Measurements from ENCODE around the gene MAML3. TPM values are rescaled to one million over a fixed set of nuclear protein-coding genes. Genes with fewer than 3 reads are reported as not detected.

The MAML3 gene
- total RNA-seq, 1 donor from 2014 or later, result 4.0 TPM

DNA sequence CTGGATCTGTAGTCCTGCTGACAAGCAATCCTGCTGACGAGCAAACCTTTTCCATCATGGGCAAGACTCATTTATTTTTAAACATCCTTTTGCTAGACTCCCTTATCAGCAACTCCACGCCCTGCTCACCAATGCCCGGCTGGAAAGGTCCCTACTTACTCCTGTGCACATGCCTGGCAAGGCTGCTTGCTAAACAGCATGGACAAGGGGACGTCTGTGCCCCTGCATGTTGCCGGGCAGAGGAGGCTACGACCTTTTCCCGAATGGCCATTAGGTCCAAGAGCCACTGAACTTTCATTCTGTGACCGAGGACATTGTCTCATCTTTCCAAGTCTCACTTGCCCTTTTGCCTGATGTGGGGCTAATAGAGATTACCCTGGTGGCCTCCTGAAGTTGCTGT, 389.8 kb downstream of the MAML3 start:
- DNase-seq (ENCODE audit: low read depth in 2 of 2), result peak in 1 of 2 donors; percentile 16

DNA sequence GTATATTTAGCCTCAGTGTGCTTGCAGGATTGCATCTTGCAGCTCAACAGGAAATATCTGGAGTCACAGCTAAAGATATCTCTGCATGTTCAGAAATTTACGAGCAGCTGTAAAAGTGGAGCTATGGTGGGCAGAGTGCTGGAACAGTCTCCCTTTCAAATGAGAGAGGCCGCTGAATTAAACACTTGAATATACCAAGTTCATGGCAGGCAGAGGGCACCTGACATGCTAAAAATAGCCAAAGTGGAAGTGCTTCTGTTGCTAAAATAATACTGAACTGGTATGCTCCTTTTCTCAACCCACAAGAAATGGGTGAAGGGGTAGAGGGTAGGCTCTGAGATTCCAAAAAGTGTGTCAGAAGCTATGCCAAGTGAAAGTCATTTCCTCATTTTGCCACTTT, 390.3 kb downstream of the MAML3 start:
- peak; percentile 36 to 50 for DNase-seq (ENCODE audit: low read depth in 2 of 2)

DNA sequence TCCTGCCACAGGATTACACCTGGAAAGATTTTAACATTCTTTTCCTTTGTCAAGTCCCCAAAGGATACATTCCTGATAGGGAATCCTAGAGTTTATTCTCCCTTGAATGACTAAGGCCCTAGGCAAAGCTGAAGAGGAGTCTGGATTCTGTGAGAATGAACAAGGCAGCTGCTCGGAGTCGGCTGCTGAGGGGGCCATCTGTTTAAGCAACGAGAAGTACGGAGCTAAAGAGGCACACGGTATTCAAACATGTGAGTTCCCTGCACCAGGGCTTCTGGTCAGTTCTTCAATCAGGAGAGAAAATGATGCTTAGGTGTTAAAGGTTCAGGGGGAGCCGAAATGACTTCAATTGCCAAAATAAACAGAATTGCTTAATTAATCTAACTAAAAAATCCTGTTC, 390.8 kb downstream of the MAML3 start:
- DNase-seq (ENCODE audit: low read depth in 2 of 2), result peak; percentile 46 to 47

DNA sequence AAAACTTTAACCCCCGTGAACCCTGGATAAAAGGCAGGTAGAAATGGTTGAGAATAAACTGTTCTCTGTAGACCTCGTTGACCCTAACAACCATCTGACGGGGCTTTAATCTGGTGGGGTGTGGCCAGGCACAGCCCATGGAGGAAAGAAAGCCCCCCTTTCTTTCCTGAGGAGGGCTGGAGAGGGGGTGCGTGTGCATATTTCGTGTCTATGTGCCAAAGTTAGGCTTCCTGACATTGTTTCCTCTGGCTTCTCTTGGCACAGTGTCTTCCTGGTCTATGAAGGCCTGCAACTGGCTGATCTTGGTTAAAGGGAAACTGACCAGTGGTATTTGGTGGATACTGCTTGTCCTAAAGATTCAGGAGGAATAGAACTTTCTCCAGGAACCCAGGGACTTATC, 391.3 kb downstream of the MAML3 start:
- peak; percentile 92 to 95 for DNase-seq (ENCODE audit: low read depth in 2 of 2)

DNA sequence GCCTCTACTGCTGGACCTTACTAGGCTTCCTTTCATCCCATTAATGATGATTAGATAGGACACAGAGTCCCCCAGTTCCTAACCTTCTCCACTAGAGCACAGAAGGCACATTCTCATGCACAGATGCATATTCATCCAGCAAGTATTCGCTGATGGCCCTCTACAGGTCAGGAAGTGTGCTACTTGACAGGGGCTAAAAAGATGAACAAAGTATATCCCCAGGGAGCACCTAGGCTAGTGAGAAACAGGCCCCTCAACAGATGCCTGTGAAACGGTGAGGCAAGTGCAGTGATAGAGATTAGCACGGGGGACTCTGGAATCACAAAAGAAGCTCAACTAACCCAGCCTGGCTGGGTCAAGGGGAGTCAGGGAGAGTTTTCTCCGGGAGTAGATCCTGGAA, 392.5 kb downstream of the MAML3 start:
- peak; percentile 52 to 54 for DNase-seq (ENCODE audit: low read depth in 2 of 2)

DNA sequence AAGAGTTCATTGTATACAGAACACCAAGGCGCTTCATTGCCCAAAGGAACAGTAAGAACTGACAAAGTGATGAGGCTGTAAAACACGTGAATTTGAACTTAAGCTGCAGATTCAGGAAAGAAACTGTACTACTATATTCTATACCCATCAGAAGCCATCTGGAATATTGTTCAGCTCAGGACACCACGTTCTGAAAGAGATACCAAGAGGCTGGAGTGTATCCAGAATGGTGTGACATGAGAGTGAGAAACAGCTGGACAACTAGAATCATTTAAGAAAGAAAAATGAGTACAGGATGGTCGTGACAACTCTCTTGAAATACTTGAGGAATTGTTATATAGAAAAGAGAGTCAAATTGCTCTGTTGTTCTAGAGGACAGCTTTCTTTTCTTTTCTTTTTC, 393.4 kb downstream of the MAML3 start:
- DNase-seq (ENCODE audit: low read depth in 2 of 2), result no peak

DNA sequence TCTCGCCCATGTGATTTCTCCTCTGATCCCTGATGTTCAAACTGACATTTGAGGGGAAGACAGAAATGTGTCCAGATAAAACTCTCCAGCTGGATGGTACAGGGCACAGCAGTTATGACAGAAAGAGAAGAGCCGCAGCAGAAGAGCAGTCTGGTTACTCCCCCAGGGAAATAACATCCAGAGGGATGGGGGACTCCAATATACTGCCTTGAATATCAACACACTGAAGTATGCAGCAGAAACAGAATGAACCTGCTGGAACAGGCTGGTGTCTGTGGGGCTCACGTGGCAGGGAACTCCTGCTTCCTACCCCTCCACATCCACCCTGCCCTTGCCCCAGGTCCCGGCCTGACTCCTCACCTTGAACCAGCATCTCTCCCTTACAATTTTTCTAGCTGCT, 394.9 kb downstream of the MAML3 start:
- no peak for DNase-seq (ENCODE audit: low read depth in 2 of 2)

DNA sequence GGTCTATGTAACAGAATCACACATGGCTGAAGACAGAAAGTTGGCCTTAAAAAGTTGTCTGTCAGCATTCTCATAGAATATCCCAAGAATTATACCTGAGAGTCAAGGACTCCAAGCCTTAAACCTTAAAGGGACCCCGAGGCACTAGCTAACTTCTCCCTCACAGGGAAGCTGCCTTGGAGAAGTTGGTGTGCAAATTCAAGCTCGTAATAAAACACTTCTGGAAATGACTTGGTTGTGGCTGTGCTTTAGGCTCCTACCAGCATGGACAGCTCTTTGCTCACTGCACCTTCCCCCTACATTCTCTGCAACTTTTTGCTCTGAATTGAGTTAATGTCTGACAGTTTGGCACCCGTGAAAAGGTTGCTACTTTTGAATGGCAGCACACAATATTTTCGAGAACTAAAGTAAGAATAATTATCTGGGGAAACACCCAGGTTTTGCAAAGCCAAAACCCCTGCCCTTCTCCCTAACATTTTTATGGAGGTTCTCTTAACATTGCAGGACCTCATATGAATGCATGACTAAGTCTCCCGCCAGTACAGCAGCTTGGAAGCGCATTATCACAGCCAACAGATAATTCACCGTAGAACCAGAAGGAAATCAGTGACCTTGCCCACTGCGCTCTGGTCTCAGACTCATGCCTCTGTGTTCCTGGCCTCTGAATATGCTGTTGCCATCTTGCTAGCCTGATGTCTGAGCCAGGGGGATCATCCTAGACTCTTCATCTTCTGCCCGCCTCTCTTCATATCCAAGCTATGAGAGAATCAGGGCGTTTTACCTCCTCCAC, 397.4 kb downstream of the MAML3 start:
- DNase-seq (ENCODE audit: low read depth in 2 of 2), result no peak

DNA sequence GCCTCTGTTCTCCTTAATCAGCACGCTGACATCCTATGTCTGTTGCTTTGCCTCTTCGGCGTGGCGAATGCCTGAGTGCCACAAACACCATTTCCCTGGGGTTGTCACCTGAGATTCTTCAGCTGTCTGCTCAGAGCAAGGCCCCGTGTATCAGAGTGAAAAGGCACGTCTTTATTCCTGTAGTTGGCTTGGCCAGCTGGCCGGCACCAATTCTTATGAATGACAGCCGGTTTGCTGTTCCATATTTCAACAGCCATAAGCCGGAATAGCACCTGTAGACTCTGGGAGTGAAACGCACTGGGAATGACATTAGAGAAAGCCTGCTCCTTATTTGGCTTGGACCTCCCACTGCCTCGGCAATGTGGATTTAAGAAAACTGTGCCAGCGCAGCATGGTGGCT, 399.0 kb downstream of the MAML3 start:
- DNase-seq (ENCODE audit: low read depth in 2 of 2), result no peak

DNA sequence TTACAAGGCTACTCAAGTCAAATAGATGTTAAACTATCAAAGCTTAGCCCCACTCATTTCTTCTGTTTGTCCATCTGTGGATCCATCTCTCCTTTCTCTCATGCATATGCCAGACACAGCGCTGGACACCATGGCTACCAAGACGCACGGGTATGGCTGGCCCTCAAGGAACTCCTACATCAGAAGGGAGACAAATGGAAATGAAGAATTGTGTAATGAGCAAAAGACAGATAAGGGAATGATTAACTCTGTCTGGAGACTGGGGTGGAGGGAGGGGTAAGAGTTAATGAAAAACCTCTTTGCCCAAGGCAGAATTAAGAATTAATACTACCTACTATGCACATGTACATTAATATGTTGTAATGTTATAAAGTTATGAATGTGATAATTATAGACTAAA, 400.3 kb downstream of the MAML3 start:
- DNase-seq (ENCODE audit: low read depth in 2 of 2), result no peak

DNA sequence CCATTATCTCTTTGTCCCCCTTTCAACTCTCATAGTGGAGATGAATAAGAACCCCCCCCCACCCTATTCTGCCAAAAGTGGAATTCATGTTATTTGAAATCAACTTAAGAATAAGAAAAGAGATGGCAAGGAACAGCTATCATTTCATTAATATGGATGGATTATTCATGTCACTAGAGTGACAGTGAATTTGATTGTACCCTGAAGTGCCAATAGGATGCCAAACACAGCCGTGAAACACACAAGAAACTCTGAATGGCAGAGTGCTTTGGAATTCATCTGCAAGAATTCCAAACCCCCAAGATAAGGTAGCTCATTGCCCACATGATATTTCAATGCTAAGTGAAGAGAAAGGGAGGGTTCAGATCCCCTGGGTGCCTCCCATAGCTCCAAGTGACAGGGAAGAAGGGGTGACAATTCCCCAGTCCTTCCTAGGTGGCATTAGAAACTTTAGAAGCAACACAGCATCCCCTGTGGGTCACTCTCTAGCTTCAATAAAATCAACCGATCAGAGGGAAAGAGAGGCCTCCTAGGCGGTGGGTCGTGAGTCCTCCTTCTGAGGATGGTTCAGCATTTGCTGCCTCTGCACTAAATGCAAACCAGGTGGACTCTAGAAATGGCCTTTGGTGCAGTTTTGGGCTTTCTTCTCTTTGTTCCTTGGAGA, 404.0 kb downstream of the MAML3 start:
- DNase-seq (ENCODE audit: low read depth in 2 of 2), result no peak

DNA sequence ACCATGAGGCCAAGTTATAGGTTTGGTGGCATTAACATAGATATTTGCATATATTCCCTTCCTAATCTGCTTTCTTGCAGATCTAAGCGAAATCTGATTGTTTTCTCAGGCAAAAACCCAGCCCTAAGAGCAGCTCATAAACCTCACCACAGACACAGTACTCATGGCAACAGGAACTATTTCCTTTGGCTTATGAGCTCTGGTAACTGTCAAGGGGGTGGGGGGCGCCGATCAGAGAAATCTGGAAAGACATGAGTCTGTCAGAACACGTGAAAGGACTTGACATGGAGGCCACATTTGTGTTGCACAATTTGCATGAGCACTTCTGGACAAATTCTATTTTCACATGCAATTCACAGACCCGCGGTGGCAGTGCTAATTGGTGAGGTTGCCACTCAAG, 404.6 kb downstream of the MAML3 start:
- DNase-seq (ENCODE audit: low read depth in 2 of 2), result peak in 1 of 2 donors; percentile 54

DNA sequence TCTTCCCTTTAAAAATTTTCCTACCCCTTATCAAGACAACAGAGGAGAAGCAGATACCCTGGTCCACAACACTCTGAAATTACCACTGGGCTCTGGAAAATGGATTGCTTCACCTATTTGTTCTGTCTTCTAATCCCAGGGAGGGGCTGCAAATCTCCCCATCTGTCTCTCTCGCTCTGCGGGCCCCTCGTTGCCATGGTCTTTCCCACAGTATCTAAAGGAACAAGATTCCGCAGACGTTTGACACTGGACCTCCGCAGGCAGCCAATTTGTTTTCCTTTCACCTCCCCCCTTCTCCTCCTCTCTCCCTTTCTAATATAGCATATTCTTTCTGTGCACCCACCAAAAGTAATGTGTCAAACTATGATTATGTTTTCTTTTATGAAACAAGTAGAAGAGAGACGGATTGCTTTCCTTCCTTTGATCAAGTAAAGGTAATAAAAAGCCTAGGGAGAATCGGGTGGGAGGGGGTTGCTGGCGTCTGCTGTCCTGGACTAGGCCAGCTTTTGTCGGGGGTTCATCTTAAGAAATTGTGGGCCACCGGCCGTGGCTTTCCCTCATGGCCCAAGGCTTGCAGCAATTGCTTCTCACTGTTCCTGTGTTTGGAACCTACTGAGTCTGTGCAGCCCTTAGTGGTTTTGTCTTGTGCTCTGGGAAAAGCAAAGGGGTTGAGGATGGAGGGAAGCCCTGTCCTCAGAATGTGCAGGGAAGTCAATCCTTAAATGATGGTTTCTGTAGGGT, 407.4 kb downstream of the MAML3 start:
- no peak for DNase-seq (ENCODE audit: low read depth in 2 of 2)

DNA sequence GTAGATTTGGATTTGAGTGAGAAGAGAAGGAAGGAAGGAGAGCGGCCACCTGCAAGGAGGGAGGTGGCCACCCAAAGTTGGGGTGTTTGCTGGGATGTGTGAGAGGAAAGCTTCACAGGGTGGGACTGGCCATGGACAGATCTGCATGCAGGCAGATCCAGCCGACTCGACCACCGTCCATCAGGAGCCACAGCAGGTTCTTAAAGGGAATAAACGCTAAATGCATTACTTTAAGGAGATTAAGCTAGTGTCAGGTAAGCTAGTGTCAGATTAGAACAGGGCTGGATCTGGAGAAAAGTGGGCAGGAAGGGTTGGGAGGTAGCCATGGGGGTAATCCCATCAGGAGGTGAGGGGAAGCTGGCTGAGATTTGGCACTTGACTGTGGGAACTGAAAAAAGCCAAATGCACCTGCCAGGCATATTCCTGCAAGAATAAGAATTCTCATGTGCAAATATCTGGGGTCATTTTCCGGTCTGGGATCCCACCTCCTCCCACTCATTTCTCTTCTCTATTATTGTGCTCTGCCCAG, 408.8 kb downstream of the MAML3 start:
- DNase-seq (ENCODE audit: low read depth in 2 of 2), result no peak

DNA sequence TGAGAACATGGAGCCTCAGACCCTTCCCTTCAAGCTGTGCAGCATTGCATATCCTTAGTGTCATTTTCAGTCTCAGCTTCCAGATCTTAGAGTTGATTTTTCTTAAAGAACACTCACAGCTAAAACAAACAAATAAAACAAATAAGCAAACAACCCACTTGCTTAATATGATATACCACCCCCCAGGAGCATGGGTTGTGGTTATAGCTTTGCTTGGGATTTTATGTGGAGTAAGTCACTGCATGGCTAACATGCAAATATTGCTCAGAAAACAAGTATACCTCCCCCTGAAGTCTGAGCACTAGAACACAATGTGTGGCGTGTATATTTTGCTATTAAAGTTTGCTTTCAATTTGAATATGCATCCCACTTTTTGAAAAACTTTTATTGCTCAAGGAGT, 409.8 kb downstream of the MAML3 start:
- no peak for DNase-seq (ENCODE audit: low read depth in 2 of 2)

DNA sequence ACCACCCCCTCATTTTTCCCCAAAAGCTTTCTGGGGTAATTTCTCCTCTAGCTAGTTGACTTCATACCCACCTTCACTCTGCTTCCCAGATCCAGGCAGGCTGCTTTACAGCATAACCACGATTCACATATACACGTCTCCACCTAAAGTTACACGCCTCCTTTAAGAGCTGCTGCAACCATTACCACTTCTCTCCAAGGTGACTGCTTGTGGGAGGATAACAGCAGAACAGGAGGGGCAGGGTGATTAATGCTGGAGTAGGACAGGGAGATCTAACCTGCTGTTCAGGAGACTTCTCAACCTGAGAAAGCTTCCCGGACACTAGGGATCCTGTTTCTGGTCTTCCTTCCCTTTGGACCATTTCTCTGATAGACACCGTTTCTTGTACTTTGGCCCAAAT, 411.0 kb downstream of the MAML3 start:
- no peak for DNase-seq (ENCODE audit: low read depth in 2 of 2)

DNA sequence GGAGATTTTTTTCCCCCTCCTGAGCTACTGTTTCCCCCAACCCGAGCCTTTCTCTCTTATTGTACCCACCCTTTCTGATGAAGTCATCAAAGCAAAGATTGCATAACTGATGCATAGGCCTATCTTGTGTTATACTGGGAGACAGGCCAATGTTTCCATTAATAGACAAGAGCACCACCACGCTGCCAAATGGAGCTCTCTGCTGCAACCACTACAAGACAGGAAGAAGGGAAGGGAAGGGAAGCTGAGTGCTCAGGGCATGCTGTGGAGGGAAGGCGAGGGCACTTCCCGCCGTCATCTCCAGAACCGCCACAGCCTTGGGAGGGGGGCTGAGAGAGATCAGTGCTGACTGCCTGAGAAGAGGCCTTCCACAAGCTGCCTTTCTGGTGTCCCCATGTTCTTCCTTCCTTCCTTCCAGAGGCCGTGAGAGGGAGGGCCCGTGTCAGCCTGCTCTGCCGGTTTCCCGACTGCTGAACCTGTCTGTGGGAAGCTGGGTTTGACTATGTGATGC, 413.4 kb downstream of the MAML3 start:
- peak; percentile 92 to 97 for DNase-seq (ENCODE audit: low read depth in 2 of 2)

DNA sequence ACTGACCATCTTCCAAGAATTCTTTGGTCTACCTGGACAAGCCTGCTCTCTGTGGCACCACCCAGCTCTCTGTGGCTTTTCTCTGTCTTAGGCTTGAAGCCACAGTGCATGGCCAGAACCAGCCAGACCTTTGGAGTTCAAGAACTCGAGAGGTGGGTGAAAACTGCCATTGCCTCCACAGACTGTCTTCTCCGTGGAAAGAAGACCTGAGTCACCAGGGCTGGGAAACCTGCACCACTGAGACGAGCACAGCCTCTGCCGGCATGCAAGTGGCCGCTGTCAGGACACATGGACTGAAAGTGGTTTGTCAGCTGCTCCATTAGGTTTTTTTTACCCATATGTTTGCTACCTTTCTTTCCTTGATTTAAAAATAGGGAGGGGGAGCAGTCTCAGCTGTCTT, 413.9 kb downstream of the MAML3 start:
- no peak for DNase-seq (ENCODE audit: low read depth in 2 of 2)

DNA sequence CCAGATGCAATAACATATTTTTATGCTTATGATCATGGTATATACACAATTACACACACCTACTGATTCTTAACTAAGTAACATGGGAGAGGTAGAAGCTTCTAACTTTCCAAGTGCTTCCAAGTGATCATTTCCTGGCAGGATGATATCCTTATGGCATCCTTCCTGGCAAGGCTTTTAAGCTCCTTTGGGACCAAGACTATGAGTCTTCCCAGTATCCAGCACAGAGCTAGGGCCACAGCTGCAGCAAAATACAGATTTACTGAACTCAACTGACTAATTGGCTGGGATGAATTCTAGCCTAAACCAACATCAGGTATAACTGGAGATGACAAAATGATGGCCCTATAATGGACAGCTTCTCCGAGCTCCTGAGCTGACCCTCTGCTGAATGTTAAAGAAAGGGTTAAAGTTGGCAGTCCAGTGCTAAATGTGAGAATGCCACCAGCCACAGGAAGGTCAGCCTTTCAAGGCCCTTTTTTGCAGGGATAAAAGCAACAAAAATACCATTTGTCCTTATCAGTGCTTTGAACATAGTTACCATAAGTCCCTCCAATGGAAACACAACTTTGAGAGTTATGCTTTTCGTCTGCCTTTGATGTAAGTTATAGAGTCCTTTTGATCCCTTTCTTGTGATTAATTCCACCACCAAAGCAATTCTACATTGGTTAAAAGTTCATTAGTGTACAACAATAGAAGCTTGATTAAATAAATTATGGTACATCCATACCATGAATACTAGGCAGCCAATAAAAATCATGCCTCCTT, 415.0 kb downstream of the MAML3 start:
- no peak for DNase-seq (ENCODE audit: low read depth in 2 of 2)

DNA sequence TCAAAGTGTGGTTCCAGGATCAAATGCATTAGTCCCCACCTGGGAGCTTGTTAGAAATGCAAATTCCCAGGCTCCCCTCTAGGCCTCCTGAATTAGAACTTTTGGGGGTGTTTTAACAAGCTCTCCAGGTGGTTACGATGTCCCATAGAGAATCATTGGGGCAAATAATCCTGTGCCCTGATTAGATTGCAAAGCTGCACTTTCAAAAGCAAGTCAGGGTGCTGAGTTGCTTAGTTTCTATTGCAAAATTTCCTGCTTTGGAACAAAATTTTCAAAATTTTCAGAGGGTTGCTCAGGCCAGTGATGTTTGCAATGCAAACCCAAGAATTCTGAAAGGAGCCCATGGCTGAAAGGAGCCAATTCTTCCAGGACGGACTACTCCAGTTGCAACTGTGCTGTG, 417.3 kb downstream of the MAML3 start:
- DNase-seq (ENCODE audit: low read depth in 2 of 2), result no peak

DNA sequence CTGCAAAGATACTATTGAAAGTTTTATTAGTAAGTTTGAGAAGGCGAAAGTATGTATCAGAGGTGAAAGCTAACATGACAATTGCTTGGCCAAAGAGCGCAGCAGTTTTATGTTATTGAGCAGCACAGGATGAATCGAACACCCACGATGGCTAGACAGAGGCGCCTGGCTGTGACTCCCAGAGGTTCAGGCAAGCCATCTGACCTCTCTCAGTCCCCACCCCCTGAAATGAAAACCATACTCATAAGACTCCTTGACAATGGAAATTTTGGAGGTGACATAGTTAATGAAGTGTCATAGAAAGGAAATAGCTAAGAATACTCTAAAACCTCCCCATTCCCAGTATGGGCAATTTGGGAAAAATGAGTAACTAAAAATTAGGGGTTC, 417.7 kb downstream of the MAML3 start:
- peak in 1 of 2 donors; percentile 22 for DNase-seq (ENCODE audit: low read depth in 2 of 2)

All from lung microvascular endothelial cell (primary cell).